Bronchial epithelial cell (primary cell): ENCODE results near the gene ACAD11. TPM values are rescaled to one million over a fixed set of nuclear protein-coding genes. Genes with fewer than 3 reads are reported as not detected.
"Not testable (repeated sequence)": the region's sequence is repeated elsewhere in the genome, so short reads cannot be mapped to it uniquely, and the experiment has no call there.

Experiments used
- DNase-seq: peaks from one replicate; pipeline ENCODE4 v3.0.0-alpha.2; 2010; ENCODE audit warnings: low read depth
- FAIRE-seq: peaks from 2 replicates; lab custom pipeline; 2011; peaks lifted over from hg19 to GRCh38; lab: Jason Lieb, UNC
- H3K27me3 ChIP-seq: 2 replicates; pipeline ENCODE4 v1.5.1; 2011; ENCODE audit warnings: low read length; ENCODE audit not compliant: control insufficient read depth, insufficient read depth
- H3K36me3 ChIP-seq: 2 replicates; pipeline ENCODE4 v1.5.1; 2011; ENCODE audit warnings: low read length; ENCODE audit not compliant: control insufficient read depth, insufficient read depth
- H3K4me3 ChIP-seq: 2 replicates; pipeline ENCODE4 v1.5.1; 2011; ENCODE audit warnings: mild to moderate bottlenecking, low read depth, low read length, control low read depth
- total RNA-seq: library from RNA; depleted of rRNA; stranded (reverse); fragments of >200 nt; gene quantifications from 2 replicates; pipeline ENCODE4 v1.2.1, GENCODE V29; 2014
- TF ChIP-seq, protein P1 (sequence below): IDR thresholded peaks from 2 replicates; pipeline ENCODE4 v1.5.1; 2011; ENCODE audit warnings: mild to moderate bottlenecking, moderate library complexity, low read length, control low read depth, inconsistent platforms; ENCODE audit not compliant: insufficient read depth, severe bottlenecking

Gene ACAD11
- total RNA-seq, 1 donor from 2014 or later: 27.4 TPM

GRCh38 chr3:132615881-132616280 is 43.7 kb downstream of the ACAD11 start:
- no peaks in the 10 kb centered on the region for H3K27me3 ChIP-seq
- no peak for FAIRE-seq
- TF ChIP-seq, protein P1, sequence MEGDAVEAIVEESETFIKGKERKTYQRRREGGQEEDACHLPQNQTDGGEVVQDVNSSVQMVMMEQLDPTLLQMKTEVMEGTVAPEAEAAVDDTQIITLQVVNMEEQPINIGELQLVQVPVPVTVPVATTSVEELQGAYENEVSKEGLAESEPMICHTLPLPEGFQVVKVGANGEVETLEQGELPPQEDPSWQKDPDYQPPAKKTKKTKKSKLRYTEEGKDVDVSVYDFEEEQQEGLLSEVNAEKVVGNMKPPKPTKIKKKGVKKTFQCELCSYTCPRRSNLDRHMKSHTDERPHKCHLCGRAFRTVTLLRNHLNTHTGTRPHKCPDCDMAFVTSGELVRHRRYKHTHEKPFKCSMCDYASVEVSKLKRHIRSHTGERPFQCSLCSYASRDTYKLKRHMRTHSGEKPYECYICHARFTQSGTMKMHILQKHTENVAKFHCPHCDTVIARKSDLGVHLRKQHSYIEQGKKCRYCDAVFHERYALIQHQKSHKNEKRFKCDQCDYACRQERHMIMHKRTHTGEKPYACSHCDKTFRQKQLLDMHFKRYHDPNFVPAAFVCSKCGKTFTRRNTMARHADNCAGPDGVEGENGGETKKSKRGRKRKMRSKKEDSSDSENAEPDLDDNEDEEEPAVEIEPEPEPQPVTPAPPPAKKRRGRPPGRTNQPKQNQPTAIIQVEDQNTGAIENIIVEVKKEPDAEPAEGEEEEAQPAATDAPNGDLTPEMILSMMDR: no peak
- no peak for DNase-seq
- no peak overlapping the region for H3K4me3 ChIP-seq
- H3K36me3 ChIP-seq: no peaks in the 10 kb centered on the region

GRCh38 chr3:132615301-132615700 is 44.3 kb downstream of the ACAD11 start:
- not testable (repeated sequence) for FAIRE-seq

DNA sequence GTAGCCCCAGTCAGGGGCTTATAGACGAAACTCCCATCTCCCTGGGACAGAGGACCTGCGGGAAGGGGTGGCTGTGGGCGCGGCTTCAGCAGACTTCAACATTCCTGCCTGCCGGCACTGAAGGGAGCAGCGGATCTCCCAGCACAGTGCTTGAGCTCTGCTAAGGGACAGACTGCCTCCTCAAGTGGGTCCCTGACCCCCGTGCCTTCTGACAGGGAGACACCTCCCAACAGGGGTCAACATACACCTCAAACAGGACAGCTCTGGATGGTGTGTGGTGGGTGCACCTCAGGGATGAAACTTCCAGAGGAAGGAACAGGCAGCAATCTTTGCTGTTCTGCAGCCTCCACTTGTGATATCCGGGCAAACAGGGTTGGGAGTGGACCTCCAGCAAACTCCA is 53.0 kb downstream of the ACAD11 start:
- not testable (repeated sequence) for DNase-seq, H3K36me3 ChIP-seq, H3K4me3 ChIP-seq, H3K27me3 ChIP-seq, FAIRE-seq

More at GRCh38 chr3:132615301-132615700, 44.3 kb downstream of the ACAD11 start:
- not testable (repeated sequence) for H3K36me3 ChIP-seq, DNase-seq, H3K4me3 ChIP-seq, H3K27me3 ChIP-seq

DNA sequence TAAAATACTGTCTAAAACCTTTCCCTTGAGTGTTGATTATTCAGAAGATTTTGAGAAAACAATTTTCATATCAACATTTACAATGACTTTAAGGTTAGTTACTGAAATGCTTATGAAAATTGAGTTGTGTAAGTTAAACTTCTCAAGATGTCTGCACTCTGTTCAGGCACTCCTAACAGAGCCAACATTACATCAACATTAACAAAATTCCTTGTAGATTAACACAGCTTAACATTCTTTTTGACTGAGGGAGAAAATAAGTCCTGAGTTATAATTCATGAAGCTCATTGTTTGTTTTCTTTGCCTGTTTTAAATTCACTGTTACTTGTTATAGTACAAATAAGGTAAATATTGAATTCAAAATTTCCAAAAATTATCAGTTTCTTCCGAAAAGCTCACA is 53.5 kb downstream of the ACAD11 start:
- Histone ChIP-seq H3K4me3 (no peak overlapping the region), H3K27me3 (no peaks in the 10 kb centered on the region), H3K36me3 (no peaks in the 10 kb centered on the region)
- FAIRE-seq (no peak), DNase-seq (peak; percentile 23)
- TF ChIP-seq, protein P1: no peak

GRCh38 chr3:132605374-132605792 is 54.2 kb downstream of the ACAD11 start:
- no peak for FAIRE-seq
- peak; percentile 26 for DNase-seq
- TF ChIP-seq, protein P1: no peak

GRCh38 chr3:132600614-132601013 is 59.0 kb downstream of the ACAD11 start:
- DNase-seq, H3K36me3 ChIP-seq, H3K27me3 ChIP-seq, H3K4me3 ChIP-seq, FAIRE-seq: not testable (repeated sequence)

More at GRCh38 chr3:132605374-132605792, 54.2 kb downstream of the ACAD11 start:
- no peaks in the 10 kb centered on the region for H3K36me3 ChIP-seq
- H3K27me3 ChIP-seq: no peaks in the 10 kb centered on the region
- no peak overlapping the region for H3K4me3 ChIP-seq

DNA sequence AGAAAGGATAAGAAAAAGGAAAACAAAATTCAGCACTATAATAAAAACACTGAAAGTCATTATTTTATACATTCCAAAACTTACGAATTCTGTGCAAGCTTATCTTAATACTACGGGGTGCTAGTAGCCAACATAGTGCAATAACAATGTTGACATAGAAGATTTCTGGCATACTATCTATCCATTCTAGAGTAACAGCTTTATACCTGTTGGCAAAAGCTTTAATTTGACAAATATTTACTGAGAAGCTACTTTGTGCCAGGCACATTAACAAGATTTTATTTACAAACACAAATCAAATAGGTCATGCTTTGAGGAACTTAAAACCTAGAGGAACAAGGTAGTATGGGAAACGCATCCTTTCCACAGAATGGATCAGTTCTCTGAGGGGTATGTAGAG is 61.4 kb downstream of the ACAD11 start:
- TF ChIP-seq, protein P1: no peak
- Histone ChIP-seq H3K27me3 (no peaks in the 10 kb centered on the region), H3K36me3 (no peaks in the 10 kb centered on the region), H3K4me3 (no peak overlapping the region)
- DNase-seq: no peak
- FAIRE-seq: no peak
